SK-N-SH (cell line): Measurements from ENCODE around the gene PCSK6. TPM values are rescaled to one million over a fixed set of nuclear protein-coding genes. Genes with fewer than 3 reads are reported as not detected.

Experiments
- CTCF ChIA-PET: fragments of 300-600, 350-600 bp; formaldehyde crosslinking; extraction: SDS; loops from one replicate; lab custom pipeline; 2021; lab: Yijun Ruan, JAX
- POLR2A ChIA-PET: fragments of 350-600 bp; sonication (Branson Sonifier 250); formaldehyde crosslinking; extraction: SDS; loops from one replicate; lab custom pipeline; 2020; ENCODE audit warnings: antibody characterized with exemption, inconsistent platforms; lab: Yijun Ruan, JAX
- DNase-seq: peaks from one replicate; pipeline ENCODE4 v3.0.0; 2012
- H2AFZ ChIP-seq: fragments of 200-600 bp; sonication (generic); 2 replicates; pipeline ENCODE4 v1.8.1; 2016; ENCODE audit warnings: antibody characterized with exemption, mild to moderate bottlenecking, low read depth
- H3F3A ChIP-seq: fragments of 200-600 bp; sonication (generic); replicated peaks from 2 replicates; pipeline ENCODE3; 2016; ENCODE audit warnings: antibody characterized with exemption, mild to moderate bottlenecking; ENCODE audit not compliant: insufficient read depth
- H3K27ac ChIP-seq, 2 experiments: fragments of 200-500 bp in 1 of 2; fragments of 200-600 bp in 1 of 2; sonication (Bioruptor generic) in 1 of 2; sonication (generic), shearing (Covaris generic) in 1 of 2; 2 replicates each; pipeline versions ENCODE4 v1.5.1 to v1.6.1; 2014 to 2016; ENCODE audit warnings: low read depth in 2 of 2, inconsistent platforms in 1 of 2, low read length in 1 of 2, mild to moderate bottlenecking in 1 of 2, mixed read lengths in 1 of 2
- H3K27me3 ChIP-seq: fragments of 200-600 bp; sonication (generic), shearing (Covaris generic); 2 replicates; pipeline ENCODE4 v1.6.1; 2016; ENCODE audit warnings: mixed run types; ENCODE audit not compliant: insufficient read depth
- H3K36me3 ChIP-seq, 2 experiments: fragments of 200-500 bp in 1 of 2; fragments of 200-600 bp in 1 of 2; sonication (Bioruptor generic) in 1 of 2; sonication (generic) in 1 of 2; replicated peaks in 1 of 2; 2 replicates each; pipeline versions ENCODE3 to v1.5.1; 2014 to 2016; ENCODE audit warnings: low read length in 1 of 2, mild to moderate bottlenecking in 1 of 2; ENCODE audit not compliant: insufficient read depth in 2 of 2, control insufficient read depth in 1 of 2
- H3K4me1 ChIP-seq, 2 experiments: fragments of 200-500 bp in 1 of 2; fragments of 200-600 bp in 1 of 2; sonication (Bioruptor generic) in 1 of 2; sonication (generic), shearing (Covaris generic) in 1 of 2; 2 replicates each; pipeline versions ENCODE4 v1.5.1 to v1.6.1; 2014 to 2016; ENCODE audit warnings: low read depth in 1 of 2, low read length in 1 of 2, mixed run types in 1 of 2; ENCODE audit not compliant: insufficient read depth in 2 of 2, control insufficient read depth in 1 of 2
- H3K4me2 ChIP-seq: fragments of 200-600 bp; sonication (generic), shearing (Covaris generic); 2 replicates; pipeline ENCODE4 v1.6.1; 2017; ENCODE audit warnings: mixed run types
- H3K4me3 ChIP-seq, 2 experiments: fragments of 200-500 bp in 1 of 2; fragments of 200-600 bp in 1 of 2; sonication (Bioruptor generic) in 1 of 2; sonication (generic), shearing (Covaris generic) in 1 of 2; 2 replicates each; pipeline versions ENCODE4 v1.5.1 to v1.8.1; 2014 to 2016; ENCODE audit warnings: low read depth in 2 of 2, inconsistent platforms in 1 of 2, low read length in 1 of 2, mild to moderate bottlenecking in 1 of 2, mixed read lengths in 1 of 2, moderate library complexity in 1 of 2
- H3K79me2 ChIP-seq: fragments of 200-600 bp; sonication (generic); 2 replicates; pipeline ENCODE4 v1.8.1; 2017; ENCODE audit warnings: mild to moderate bottlenecking; ENCODE audit not compliant: insufficient read depth
- H3K9ac ChIP-seq: fragments of 200-600 bp; sonication (generic); 2 replicates; pipeline ENCODE4 v1.6.1; 2017; ENCODE audit warnings: mixed run types
- H3K9me2 ChIP-seq: fragments of 200-600 bp; sonication (generic); 2 replicates; pipeline ENCODE4 v1.6.1; 2017; ENCODE audit warnings: mixed run types
- H3K9me3 ChIP-seq: fragments of 200-600 bp; sonication (generic); 2 replicates; pipeline ENCODE4 v1.6.1; 2017; ENCODE audit warnings: mixed run types, mild to moderate bottlenecking, moderate library complexity
- H4K20me1 ChIP-seq: fragments of 200-600 bp; sonication (generic); 2 replicates; pipeline ENCODE4 v1.6.1; 2017; ENCODE audit warnings: mild to moderate bottlenecking, mixed run types; ENCODE audit not compliant: insufficient read depth
- ELF1 ChIP-seq: IDR thresholded peaks from 2 replicates; pipeline ENCODE4 v1.4.0; 2012
- EP300 ChIP-seq, 2 experiments: IDR thresholded peaks; 2 replicates each; pipeline versions ENCODE4 v1.4.0 to v1.6.1; 2012; ENCODE audit warnings: borderline replicate concordance in 1 of 2, low read depth in 1 of 2, low read length in 1 of 2
- EZH2phosphoT487 ChIP-seq: fragments of 200-600 bp; sonication (generic); IDR thresholded peaks from 2 replicates; pipeline ENCODE4 v1.6.1; 2017; ENCODE audit warnings: low read depth, mixed run types, mild to moderate bottlenecking, antibody characterized with exemption, moderate library complexity, borderline replicate concordance
- FOSL2 ChIP-seq: IDR thresholded peaks from 2 replicates; pipeline ENCODE4 v1.4.0; 2012; ENCODE audit warnings: low read depth, mild to moderate bottlenecking, moderate library complexity, borderline replicate concordance
- GABPA ChIP-seq: IDR thresholded peaks from 2 replicates; pipeline ENCODE4 v1.4.0; 2012; ENCODE audit warnings: low read depth, mild to moderate bottlenecking
- RCOR1 ChIP-seq: fragments of 150-350 bp; IDR thresholded peaks from 2 replicates; pipeline ENCODE4 v1.6.1; 2017; ENCODE audit warnings: antibody characterized with exemption, low read length
- REST ChIP-seq: IDR thresholded peaks from 2 replicates; pipeline ENCODE4 v1.6.1; 2012; ENCODE audit warnings: mild to moderate bottlenecking, low read depth, low read length, moderate library complexity
- RXRA ChIP-seq: IDR thresholded peaks from 2 replicates; pipeline ENCODE4 v1.4.0; 2012; ENCODE audit warnings: low read depth, mild to moderate bottlenecking, borderline replicate concordance
- SIN3A ChIP-seq: IDR thresholded peaks from 2 replicates; pipeline ENCODE4 v1.6.1; 2012; ENCODE audit warnings: low read depth, mild to moderate bottlenecking, low read length, moderate library complexity, borderline replicate concordance
- TEAD4 ChIP-seq: IDR thresholded peaks from 2 replicates; pipeline ENCODE4 v1.4.0; 2012; ENCODE audit warnings: mild to moderate bottlenecking, borderline replicate concordance; ENCODE audit not compliant: insufficient read depth
- WGBS: methylation state at CpG from one replicate; pipeline ENCODE4 v1.1.6; 2017; ENCODE audit warnings: low lambda C conversion rate; 5-methylcytosine and 5-hydroxymethylcytosine counted together
- polyA plus RNA-seq, 3 experiments: library from polyadenylated mRNA; depleted of rRNA; stranded (reverse); fragments of >200 nt; gene quantifications; 2 replicates each; pipeline ENCODE4 v1.2.3, GENCODE V29; 2012
- TF ChIP-seq, protein P1 (sequence below): IDR thresholded peaks from 2 replicates; pipeline ENCODE4 v1.4.0; 2012; ENCODE audit warnings: low read depth, borderline replicate concordance

The PCSK6 gene
- polyA plus RNA-seq, 1 of the 3 experiments (the other 2 are of a cell fraction) = 0.03 TPM

GRCh38 chr15:101305820-101306255 lies 183.7 kb downstream of the PCSK6 start:
- Histone ChIP-seq H3K79me2 (no peaks in the 10 kb centered on the region), H3K27me3 (no peaks in the 10 kb centered on the region), H3K4me3 (no peak overlapping the region), H3K9me3 (no peaks in the 10 kb centered on the region), H3K9ac (no peak overlapping the region), H4K20me1 (no peaks in the 10 kb centered on the region), H3K9me2 (no peaks in the 10 kb centered on the region), H3K4me2 (no peak overlapping the region), H3F3A (no peaks in the 10 kb centered on the region), H3K36me3 (no peaks in the 10 kb centered on the region), H2AFZ (no peak overlapping the region), H3K27ac (no peak overlapping the region), H3K4me1 (no peaks in the 10 kb centered on the region; a peak in 1 of 4 replicates)
- 72% methylated on average over 7 of the region's 8 CpGs for WGBS
- no peak for TF ChIP-seq REST
- DNase-seq = peak; percentile 9
- POLR2A ChIA-PET = interaction anchor here (1.4 kb wide), 1 partner anchor 336 kb away, joined by 4 read pairs; no protein-coding TSS in a partner anchor
- CTCF ChIA-PET = interaction anchor here (1.2 to 10.4 kb wide), 2 partner anchors 253 to 335 kb away, joined by 3 to 125 read pairs; no protein-coding TSS in a partner anchor

DNA sequence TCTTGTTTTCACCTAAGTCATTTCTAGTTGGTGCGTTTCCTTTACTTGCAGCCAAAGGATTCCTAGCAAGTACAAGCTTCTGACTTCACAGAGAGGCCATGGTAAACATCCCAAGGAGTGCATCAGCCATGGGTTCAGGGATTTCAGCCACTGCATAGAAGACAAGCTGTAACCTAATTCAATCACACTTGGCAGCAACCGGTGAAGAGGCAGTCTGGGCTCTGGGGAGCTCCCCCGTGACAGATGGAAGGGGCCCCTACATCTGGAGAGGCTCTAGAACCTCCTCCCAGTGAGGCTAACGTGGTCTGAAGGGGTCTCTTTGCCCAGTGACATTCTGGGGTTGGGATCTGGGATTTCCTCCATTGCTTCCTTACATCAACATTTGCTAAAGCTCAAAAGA lies 186.1 kb downstream of the PCSK6 start:
- 72% methylated on average over 4 of the region's 4 CpGs for WGBS
- POLR2A ChIA-PET = no interaction called here

More for the DNA sequence above, 186.1 kb downstream of the PCSK6 start:
- Histone ChIP-seq H3K27me3 (no peaks in the 10 kb centered on the region), H3K9me2 (no peaks in the 10 kb centered on the region), H3K4me3 (no peak overlapping the region), H3K9me3 (no peaks in the 10 kb centered on the region), H3K36me3 (no peaks in the 10 kb centered on the region), H3K27ac (no peak overlapping the region), H2AFZ (no peak overlapping the region), H3F3A (no peaks in the 10 kb centered on the region), H3K79me2 (no peaks in the 10 kb centered on the region), H3K4me2 (no peak overlapping the region), H4K20me1 (no peaks in the 10 kb centered on the region), H3K4me1 (no peaks in the 10 kb centered on the region; a peak in 1 of 4 replicates), H3K9ac (no peak overlapping the region)
- DNase-seq = no peak
- TF ChIP-seq RCOR1 (no peak), RXRA (no peak), EP300 (IDR thresholded peaks at IDR 0.05; ENCODE audit: borderline replicate concordance in 1 of 2, low read depth in 1 of 2, low read length in 1 of 2) (no peak), FOSL2 (no peak), SIN3A (no peak), ELF1 (no peak), EZH2phosphoT487 (no peak), GABPA (no peak), TEAD4 (no peak)
- TF ChIP-seq, protein P1, sequence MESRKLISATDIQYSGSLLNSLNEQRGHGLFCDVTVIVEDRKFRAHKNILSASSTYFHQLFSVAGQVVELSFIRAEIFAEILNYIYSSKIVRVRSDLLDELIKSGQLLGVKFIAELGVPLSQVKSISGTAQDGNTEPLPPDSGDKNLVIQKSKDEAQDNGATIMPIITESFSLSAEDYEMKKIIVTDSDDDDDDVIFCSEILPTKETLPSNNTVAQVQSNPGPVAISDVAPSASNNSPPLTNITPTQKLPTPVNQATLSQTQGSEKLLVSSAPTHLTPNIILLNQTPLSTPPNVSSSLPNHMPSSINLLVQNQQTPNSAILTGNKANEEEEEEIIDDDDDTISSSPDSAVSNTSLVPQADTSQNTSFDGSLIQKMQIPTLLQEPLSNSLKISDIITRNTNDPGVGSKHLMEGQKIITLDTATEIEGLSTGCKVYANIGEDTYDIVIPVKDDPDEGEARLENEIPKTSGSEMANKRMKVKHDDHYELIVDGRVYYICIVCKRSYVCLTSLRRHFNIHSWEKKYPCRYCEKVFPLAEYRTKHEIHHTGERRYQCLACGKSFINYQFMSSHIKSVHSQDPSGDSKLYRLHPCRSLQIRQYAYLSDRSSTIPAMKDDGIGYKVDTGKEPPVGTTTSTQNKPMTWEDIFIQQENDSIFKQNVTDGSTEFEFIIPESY = no peak
- CTCF ChIA-PET = interaction anchor here (0.8 to 10.4 kb wide), 5 partner anchors 16 to 338 kb away, joined by 3 to 125 read pairs (median 3); no protein-coding TSS in a partner anchor
